GM04504 (cell line): ENCODE data around the gene CATSPERD.

Experiments
- DNase-seq: peaks from one replicate; pipeline ENCODE4 v3.0.0-alpha.2; 2012; ENCODE audit warnings: low read depth

CATSPERD gene

DNA sequence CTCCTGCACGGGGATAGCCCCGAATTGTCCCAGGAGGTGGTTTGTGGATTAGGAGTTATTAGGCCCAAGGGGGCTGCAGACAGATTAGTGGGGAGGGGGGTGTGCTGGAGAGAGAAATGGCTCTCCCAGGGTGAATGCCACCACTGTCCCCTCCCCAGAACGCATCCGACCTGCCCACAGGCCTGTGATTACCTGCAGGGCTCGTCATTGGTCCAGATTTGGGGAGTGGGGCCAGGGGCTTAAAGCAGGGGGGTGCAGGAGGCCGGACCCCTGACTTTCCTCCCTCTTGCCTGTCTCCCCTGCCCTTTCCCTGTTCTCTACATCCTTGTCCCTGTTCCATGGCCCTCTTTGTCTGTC, 85.7 kb downstream of the CATSPERD start:
- no peak for DNase-seq

DNA sequence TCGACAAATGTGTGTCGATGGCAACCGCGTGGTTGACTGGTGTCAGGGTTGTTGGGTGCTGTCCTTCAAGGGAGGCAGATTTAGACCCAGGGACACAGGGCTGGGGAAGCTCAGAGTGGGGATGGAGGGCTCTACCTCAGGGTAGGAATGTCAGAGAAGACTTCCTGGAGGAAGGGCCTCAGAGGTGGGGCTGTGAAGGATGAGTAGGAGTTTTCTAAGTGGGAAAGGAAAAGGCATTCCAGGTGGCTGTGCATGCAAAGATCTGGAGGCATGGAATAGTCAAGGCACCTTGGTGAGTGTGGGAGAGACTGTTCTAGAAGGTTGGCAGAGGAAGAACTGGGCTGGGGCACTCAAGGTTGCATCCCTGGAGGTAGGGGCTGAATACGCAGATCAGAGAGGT, 86.5 kb downstream of the CATSPERD start:
- DNase-seq: no peak

- no peak for DNase-seq
These were observed 87.8 kb downstream of the CATSPERD start for GRCh38 chr19:5808120-5808816.

- no peak for DNase-seq
These were observed 88.6 kb downstream of the CATSPERD start for GRCh38 chr19:5809053-5809452.

GRCh38 chr19:5809469-5809868, 89.0 kb downstream of the CATSPERD start:
- no peak for DNase-seq

- DNase-seq: no peak
These were observed 90.7 kb downstream of the CATSPERD start for GRCh38 chr19:5811117-5811516.

GRCh38 chr19:5814123-5814851, 93.8 kb downstream of the CATSPERD start:
- no peak for DNase-seq

GRCh38 chr19:5814852-5815246, 94.4 kb downstream of the CATSPERD start:
- DNase-seq: no peak

DNA sequence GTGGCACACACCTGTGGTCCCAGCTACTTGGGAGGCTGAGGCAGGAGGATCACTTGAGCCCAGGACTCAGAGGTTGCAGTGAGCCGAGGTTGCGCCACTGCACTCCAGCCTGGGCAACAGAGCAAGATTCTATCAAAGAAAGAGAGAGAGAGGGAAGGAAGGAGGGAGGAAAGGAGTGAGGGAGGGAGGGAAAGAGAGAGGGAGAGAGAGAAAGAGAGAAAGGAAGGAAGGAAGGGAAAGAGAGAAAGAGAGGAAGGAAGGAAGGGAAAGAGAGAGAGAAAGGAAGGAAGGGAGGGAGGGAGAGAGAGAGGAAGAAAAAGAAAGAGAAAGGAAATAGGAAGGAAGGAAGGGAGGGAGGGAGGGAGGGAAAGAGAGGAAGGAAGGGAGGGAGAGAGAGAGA, 96.8 kb downstream of the CATSPERD start:
- no peak for DNase-seq

- no peak for DNase-seq
These were observed 98.2 kb downstream of the CATSPERD start for GRCh38 chr19:5818594-5818993.

DNA sequence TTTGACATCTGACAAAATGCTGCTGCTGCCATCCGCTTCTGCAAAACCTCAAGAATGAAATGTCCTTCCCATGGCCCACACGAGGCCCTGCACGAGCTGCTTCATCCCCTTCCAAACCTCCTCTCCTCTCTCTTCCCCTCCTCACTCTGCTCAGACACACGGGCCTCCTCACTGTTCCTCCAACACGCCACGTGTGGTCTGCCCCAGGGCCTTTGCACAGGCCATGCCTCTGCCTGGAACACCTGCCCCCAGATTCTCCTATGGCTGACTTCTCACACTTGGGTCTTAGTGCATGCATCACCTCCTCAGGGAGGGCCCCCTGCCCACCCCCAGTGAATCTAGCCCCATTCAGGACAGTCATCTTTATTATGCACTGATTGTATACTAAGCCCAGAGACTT, 100.3 kb downstream of the CATSPERD start:
- DNase-seq: no peak

DNA sequence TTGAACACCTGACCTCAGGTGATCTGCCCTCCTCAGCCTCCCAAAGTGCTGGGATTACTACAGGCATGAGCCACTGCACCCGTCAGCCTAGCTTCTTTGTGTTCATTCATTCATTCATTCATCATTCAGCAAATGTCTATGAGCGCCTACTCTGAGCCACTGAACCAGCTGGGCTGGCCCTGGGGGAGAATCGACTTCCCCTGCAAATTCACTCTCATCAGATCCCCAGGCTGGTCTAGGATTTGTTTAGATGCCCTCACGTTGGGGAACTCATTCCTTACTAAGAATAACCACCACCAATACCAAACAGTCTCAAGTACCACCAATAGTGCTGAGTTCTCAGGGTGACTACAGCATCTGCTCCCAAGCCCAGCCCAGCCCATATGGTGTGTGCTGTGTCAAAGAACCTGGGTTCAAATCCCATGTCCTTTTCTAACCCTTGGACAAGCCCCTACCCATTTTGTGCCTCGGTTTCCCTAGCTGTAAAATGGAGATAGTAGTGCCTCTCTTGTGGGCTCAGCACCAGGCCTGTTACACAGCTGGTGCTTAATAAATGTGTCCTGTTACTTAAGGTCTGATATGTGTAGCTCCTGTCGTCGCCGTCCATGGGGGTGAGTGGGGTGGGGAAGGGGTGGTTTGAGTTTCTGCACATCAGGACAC, 101.2 kb downstream of the CATSPERD start:
- no peak for DNase-seq

DNA sequence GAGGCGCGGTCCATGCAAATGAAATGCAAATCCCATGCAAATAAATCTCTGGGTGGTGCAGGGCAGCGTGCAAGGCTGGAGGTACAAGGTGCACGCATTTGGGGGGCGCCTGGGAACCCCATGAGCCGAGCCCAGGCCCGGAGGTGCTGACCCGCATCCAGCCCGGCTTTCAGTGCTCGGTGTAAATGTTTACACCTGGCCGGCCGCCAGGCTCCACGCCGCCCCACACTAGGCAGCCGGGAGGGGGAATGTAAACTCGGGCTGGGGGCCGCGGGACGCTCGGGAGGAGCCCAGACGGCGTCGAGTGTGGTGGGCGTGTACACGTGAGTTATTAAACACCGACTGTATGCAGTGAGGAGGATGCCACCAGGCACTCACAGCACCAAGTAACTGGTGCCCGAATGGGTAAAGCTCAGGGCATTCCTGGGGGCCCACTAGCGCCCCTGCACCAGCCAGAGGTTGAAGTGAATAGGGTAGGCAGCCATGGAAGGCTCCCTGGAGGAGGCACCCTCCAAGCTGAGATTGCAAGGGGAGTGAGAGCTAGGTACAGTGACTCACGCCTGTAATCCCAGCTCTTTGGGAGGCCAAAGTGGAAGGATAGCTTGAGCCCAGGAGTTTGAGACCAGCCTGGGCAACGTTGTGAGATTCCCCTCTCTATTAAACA, 101.9 kb downstream of the CATSPERD start:
- DNase-seq: no peak

DNA sequence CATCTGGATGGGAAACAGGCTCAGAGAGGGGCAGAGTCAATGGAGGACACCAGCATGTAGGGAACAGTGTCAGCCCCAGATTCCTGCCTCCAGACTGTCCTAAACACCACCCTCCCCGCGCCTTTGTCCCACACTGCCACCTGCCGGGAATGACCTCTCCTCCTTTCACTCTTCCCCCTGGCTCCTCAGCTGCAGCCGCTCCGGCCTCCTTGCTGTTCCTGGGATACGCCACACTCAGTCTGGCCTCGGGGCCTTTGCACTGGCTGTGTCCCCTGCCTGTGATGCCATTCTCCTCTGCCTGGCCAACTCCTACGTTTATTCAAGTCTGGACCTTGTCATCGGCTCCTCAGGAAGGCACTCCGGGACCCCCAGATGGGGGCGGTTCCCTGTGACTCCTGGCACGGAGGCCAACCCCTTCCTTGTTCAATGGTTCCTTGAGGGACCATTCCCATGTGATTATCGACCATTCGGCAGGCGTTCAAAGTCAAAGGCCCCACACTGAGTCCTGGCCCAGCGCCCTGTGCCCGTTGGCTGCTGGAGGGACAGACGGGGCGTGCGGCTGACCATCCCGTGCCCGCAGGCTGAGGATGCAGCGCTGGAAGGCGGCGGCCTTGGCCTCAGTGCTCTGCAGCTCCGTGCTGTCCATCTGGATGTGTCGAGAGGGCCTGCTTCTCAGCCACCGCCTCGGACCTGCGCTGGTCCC, 103.3 kb downstream of the CATSPERD start:
- no peak for DNase-seq

DNA sequence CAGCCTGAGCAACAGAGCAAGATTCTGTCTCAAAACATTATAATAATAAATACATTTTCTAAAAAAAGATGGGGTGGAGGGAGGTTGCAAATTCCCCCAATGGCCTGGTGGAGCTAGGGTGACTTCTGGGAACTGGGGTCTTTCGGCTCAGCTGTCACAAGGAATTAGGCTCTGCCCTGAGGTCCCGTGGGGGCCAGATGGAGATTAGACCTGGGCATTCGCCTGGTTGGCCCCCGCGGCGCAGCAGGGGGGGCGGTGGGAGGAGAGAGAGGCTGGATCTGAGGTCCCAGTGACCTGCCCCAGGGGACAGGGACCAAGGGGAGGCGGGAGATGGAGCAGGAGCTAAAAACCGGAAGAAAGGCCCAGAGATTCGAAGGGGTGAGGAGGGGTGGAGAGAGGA, 104.3 kb downstream of the CATSPERD start:
- no peak for DNase-seq

DNA sequence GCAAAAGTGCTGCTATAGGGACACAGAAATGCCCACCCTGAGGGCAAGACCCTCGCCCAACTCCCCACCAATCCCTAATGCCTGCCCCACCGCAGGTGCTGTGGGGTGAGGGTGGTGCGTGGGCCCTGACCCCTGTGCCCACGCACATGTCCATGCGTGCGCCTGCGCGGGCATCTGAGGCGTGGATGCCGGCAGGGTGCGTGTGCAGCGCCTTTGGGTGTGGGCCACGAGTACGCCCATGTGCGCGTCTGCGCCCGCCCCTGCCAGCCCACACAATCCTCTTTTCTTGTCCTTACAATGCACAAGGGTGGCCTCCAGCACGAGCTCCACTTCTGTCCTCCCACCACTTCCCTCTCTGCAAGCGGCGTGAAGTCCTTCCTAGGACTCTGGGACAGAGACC, 104.7 kb downstream of the CATSPERD start:
- DNase-seq: no peak

DNA sequence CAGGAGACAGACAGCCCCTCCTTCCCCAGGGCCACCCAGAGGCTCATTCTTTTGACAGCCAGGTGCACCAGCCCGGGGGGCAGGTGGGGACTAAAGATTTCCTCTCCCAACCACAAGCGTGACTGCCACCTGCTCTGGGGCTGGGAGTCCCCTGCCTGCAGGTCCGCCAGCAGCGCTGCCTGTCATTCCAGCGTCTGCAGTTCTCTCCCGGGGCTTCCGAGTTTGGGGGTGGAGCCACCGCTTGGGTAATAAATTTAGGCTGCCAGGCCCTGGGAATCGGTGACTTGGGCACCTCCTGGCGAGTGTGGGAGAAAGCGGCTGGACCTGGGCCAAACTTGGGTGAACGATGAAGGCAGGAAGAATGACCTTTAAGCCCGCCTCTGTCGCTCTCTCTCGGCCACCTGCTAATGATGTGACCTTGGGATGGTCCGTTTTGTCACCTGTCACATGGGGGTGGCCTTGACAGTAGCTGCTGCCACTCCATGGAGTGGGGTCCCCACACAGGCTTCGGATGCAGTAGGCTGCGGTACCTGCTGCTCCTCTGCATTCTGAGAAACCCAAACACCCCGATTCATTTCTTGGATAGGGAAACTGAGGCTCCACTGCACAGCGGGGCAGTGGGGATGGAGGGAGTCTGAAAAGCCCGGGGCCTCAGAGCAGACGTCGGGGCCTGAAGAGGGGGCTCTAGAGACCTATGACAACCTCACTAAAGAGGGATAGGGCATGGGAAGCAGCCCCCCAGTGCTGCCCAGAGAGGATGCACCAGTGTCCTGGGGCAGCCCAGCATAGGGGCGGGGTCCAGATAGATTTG, 106.3 kb downstream of the CATSPERD start:
- DNase-seq: no peak

DNA sequence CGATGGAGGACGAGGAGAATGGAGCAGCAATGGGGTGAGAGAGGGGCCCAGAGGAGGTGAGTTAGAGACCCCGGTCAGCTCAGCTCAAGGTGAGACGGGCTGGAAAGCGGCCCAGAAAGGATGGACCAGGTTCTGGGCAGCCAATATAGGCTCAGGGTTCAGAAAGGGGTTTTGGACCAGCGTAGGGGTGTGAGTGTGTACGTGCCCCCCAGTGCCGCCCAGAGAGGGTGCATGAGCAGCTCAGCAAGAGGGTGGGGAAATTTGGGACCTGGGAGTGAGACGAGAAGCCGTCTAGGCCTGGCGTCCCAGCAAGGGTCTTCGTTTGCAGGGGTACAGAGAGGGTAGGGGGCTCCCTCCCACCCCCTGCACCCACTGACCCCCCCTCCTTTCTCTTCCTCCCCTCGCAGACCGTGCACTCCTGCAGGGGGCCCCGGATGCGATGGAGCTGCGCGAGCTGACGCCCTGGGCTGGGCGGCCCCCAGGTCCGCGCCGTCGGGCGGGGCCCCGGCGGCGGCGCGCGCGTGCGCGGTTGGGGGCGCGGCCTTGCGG, 107.0 kb downstream of the CATSPERD start:
- DNase-seq: no peak

DNA sequence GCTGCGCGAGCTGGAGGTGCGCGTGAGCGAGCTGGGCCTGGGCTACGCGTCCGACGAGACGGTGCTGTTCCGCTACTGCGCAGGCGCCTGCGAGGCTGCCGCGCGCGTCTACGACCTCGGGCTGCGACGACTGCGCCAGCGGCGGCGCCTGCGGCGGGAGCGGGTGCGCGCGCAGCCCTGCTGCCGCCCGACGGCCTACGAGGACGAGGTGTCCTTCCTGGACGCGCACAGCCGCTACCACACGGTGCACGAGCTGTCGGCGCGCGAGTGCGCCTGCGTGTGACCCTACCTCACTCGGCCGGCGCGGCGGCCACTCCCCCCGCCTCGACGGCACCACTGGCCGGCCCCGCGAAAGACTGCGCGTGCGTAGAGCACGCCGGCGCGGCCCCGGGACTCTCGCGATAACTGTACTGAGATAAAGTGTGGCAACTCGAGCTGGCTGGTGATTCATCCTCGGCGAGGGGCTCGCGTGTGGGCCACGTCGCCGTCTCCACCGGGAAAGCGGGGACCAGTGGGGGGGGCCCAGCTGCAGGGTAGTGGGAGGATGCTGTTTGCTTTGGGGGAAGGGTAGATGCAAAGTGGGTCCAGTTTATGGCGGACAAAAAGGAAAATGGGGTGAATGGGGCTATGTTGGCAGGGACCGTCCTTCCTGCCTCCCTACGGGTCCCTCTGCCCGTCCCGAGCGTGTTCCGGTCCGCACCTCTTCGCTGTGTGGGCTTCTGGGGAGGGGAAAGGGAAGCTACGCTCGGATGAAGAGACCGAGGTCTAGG, 107.6 kb downstream of the CATSPERD start:
- peak; percentile 66 for DNase-seq
